ENCODE results near the gene GALNTL6. TPM values are rescaled to one million over a fixed set of nuclear protein-coding genes. Genes with fewer than 3 reads are reported as not detected.

GALNTL6 gene
- total RNA-seq, 1 experiment from 2014 or later = not detected

- no TSS peak for BruUV-seq (replicated peaks)
- H2AFZ ChIP-seq (ENCODE audit: low read depth, low read length, poor library complexity, severe bottlenecking) = no peak overlapping the region
- no peaks in the 10 kb centered on the region for H3K9me3 ChIP-seq (ENCODE audit: control insufficient read depth in 1 of 2, insufficient read depth in 1 of 2, low read depth in 1 of 2, low read length in 2 of 2)
- ATAC-seq = no peak
- TF ChIP-seq SRF (IDR thresholded peaks at IDR 0.05; ENCODE audit: low read depth) (no peak), EZH2phosphoT487 (IDR thresholded peaks at IDR 0.05; ENCODE audit: borderline replicate concordance) (no peak), CEBPB (IDR thresholded peaks at IDR 0.05; ENCODE audit: low read depth) (no peak), RAD21 (IDR thresholded peaks at IDR 0.05; ENCODE audit: low read depth) (no peak), TCF7L2 (IDR thresholded peaks at IDR 0.05; ENCODE audit: borderline replicate concordance, extremely low read depth, insufficient read depth, insufficient read length) (no peak), POLR2A (IDR thresholded peaks at IDR 0.05; ENCODE audit: borderline replicate concordance, extremely low read depth, insufficient read depth, insufficient read length) (no peak), EGR1 (IDR thresholded peaks at IDR 0.05; ENCODE audit: low read depth) (no peak)
- no peak overlapping the region for H3K9ac ChIP-seq (ENCODE audit: low read length)
- RAD21 ChIA-PET (ENCODE audit: low non-redundant PET in 1 of 2, low total read pairs in 2 of 2, uncharacterized antibody in 2 of 2, unreplicated experiment in 2 of 2) = no interaction called here
- no peaks in the 10 kb centered on the region for H3K9me2 ChIP-seq (ENCODE audit: insufficient read depth)
- no peaks in the 10 kb centered on the region for H3K4me1 ChIP-seq (ENCODE audit: control insufficient read depth in 1 of 2, insufficient read depth in 2 of 2, low read length in 2 of 2)
- DNase-seq (ENCODE audit: low read depth, low spot score) = no peak
- H3K79me2 ChIP-seq (ENCODE audit: insufficient read depth, low read length) = no peaks in the 10 kb centered on the region
- no peak overlapping the region for H3K27ac ChIP-seq (ENCODE audit: low read depth, low read length)
- no peaks in the 10 kb centered on the region for H3K27me3 ChIP-seq (ENCODE audit: insufficient read depth, low read length)
- no peak overlapping the region for H3K4me2 ChIP-seq (ENCODE audit: low read length)
- H4K20me1 ChIP-seq (ENCODE audit: insufficient read depth) = no peaks in the 10 kb centered on the region
- POLR2A ChIA-PET = no interaction called here
- H3K36me3 ChIP-seq (ENCODE audit: control insufficient read depth in 1 of 2, insufficient read depth in 2 of 2, low read length in 2 of 2) = no peaks in the 10 kb centered on the region
- H3K4me3 ChIP-seq (replicated peaks in 1 of 2; ENCODE audit: low read depth in 1 of 2, low read length in 2 of 2) = no peak overlapping the region
- CTCF ChIA-PET = no interaction called here
- intact Hi-C loops (cut with micrococcal nuclease) = no loop called here
Measured at GRCh38 chr4:172844556-172844955, 1031.4 kb downstream of the GALNTL6 start.

DNA sequence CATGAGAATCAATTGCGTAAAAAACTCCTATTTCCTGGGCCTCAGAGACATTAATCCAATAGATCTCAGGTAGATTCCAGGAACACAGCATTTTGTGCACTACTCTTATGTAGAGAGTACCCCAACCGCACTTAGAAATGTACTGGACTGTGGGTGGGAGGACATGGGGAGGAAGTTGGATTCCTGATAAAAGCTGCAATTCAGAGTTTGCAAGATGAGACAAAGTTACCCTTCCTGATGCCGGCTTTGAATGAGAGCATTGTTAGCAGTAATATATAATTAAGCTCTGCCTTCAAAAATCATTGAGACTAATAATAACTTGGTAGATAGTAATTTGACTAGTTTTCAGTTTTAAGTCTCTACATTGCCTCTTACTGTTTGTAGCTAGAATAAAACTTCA is 1032.1 kb downstream of the GALNTL6 start:
- H2AFZ ChIP-seq (ENCODE audit: low read depth, low read length, poor library complexity, severe bottlenecking) = no peak overlapping the region
- no peaks in the 10 kb centered on the region for H3K36me3 ChIP-seq (ENCODE audit: control insufficient read depth in 1 of 2, insufficient read depth in 2 of 2, low read length in 2 of 2)
- H3K79me2 ChIP-seq (ENCODE audit: insufficient read depth, low read length) = no peaks in the 10 kb centered on the region
- H3K9me3 ChIP-seq (ENCODE audit: control insufficient read depth in 1 of 2, insufficient read depth in 1 of 2, low read depth in 1 of 2, low read length in 2 of 2) = no peaks in the 10 kb centered on the region
- ChIA-PET RAD21 (ENCODE audit: low non-redundant PET in 1 of 2, low total read pairs in 2 of 2, uncharacterized antibody in 2 of 2, unreplicated experiment in 2 of 2) (no interaction called here), CTCF (interaction anchor here (0.6 kb wide), 1 partner anchor 168 kb away, joined by 3 read pairs; no protein-coding TSS in a partner anchor), POLR2A (no interaction called here)
- H3K4me1 ChIP-seq (ENCODE audit: control insufficient read depth in 1 of 2, insufficient read depth in 2 of 2, low read length in 2 of 2) = peaks cover 0 to under 1% of the 10 kb centered on the region in 2 experiments; a peak in 1 of 4 replicates
- no TSS peak for BruUV-seq (replicated peaks)
- H3K27ac ChIP-seq (ENCODE audit: low read depth, low read length) = no peak overlapping the region
- no peaks in the 10 kb centered on the region for H4K20me1 ChIP-seq (ENCODE audit: insufficient read depth)
- no peaks in the 10 kb centered on the region for H3K27me3 ChIP-seq (ENCODE audit: insufficient read depth, low read length)
- TF ChIP-seq RAD21 (IDR thresholded peaks at IDR 0.05; ENCODE audit: low read depth) = no peak
- H3K9me2 ChIP-seq (ENCODE audit: insufficient read depth) = no peaks in the 10 kb centered on the region
- ATAC-seq (no peak), DNase-seq (ENCODE audit: low read depth, low spot score) (no peak)
- intact Hi-C loops (cut with micrococcal nuclease) = no loop called here
- no peak overlapping the region for H3K4me2 ChIP-seq (ENCODE audit: low read length)
- H3K4me3 ChIP-seq (replicated peaks in 1 of 2; ENCODE audit: low read depth in 1 of 2, low read length in 2 of 2) = no peak overlapping the region
- H3K9ac ChIP-seq (ENCODE audit: low read length) = no peak overlapping the region
